Measurements from ENCODE around the gene NEK1.

GRCh38 chr4:169377367-169377766, 235.0 kb downstream of the NEK1 start:
- TF ChIP-seq CTCF (IDR thresholded peaks at IDR 0.05) (no peak), POLR2A (IDR thresholded peaks at IDR 0.05) (no peak)
